HG02798 (cell line): ENCODE measurements around the gene ARHGAP31.

Experiments
- ATAC-seq: cut with Tn5 transposase; IDR thresholded peaks from one replicate; pipeline ENCODE4 v1.9.1; 2021; ENCODE audit warnings: mild to moderate bottlenecking; ENCODE audit not compliant: unreplicated experiment, poor library complexity

The ARHGAP31 gene

DNA sequence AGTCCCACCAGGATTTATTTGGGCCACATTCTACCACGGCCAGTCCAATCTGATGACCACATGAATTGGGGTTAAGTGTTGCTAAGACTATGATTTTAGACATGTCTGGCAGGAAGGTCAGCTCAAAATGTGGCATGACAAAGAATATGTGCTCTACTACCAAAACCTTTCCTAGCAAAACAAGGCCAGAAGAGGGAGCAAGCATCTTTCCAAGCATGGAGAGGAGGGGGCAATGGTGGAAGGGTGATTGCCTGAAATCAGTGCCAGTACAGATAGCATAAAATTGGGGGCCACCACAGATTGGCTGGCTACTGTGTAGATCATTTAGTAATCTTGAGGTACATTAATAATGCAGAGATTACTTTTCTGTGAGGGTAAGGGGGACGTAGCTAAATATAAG is 126.0 kb downstream of the ARHGAP31 start:
- ATAC-seq = no peak

DNA sequence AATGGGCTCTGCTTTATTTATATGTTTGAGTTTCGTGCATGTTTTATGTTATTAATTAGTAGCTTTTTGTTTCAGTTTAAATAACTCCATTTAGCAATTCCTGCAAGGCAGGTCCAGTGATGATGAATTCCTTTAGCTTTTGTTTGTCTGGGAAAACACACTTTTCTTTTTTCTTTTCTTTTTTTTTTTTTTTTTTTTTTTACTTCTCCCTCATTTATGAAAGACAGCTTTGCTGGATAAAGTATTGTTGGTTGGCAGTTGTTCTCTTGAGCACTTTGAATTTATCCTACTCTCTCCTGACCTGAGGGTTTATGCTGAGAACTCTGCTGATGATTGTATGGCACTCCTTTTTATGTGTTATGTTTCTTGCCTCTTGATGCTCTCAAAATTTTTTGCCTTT is 133.5 kb downstream of the ARHGAP31 start:
- no peak for ATAC-seq

DNA sequence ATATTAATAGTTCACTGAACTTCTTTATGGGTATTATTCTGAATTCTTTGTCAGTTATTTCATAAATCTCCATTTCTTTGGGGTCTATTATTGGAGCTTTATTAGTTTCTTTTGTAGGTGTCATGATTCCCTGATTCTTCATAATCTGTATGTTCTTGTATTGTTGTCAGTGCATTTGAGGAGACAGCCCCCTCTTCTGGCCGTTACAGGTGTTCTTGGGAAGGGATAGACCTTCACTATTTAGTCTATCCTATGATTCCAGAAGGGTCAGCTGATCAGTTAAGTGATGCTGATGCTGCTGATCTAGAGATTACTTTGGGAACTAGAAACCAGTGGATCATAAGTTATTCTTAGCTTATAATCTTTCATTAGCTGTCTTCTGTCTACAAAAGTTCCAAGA is 134.4 kb downstream of the ARHGAP31 start:
- no peak for ATAC-seq

DNA sequence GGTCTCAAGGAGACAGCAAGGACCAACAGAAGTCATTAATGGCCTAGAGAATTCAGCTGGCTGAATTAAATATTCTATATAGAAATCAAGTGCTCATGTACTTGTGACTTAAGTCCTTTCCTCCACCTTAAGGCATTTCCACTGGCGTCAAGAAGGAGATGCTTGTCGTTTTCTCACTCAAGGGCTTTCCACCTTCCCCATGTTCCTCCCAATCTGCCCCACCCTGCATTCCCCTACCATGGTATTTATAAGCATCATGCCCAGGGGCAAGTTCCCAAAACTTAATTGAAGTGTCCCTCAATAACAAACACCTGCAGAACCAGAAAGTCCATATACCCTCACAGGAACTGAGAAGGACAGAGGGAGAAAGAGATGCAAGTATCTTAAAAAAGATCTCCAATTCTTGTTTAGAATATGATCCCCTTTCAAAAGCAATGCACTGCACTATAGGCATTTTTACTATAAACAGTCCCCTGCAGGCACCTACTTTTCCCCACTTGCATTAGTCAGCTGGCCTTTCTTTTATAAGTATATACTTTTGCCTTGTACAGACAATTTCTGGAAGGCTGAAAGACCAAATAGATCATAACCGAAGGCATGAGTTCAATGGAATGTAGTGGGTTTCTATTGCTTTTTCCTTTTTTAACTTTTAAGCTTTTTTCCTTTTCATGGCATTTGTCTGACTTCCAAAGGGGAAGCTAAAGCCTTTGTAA is 139.6 kb downstream of the ARHGAP31 start:
- no peak for ATAC-seq

DNA sequence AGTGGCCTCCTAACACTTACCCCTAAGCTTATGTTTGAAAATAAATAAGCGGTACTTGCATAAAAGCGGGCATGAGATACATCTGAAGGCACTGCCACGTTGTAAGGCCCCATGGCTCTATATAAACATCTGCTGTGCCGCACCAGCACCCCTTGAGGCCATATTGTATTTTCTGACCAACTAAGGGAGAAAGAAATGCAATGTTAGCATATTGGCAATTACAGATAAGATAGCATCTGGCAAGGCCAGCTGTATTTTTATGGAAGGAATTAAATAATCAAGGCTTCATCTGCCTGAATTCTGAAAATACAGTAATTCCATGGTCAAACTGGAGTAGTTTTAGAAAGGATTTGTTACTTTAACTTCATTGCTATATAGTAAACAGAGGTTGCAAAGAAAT is 140.5 kb downstream of the ARHGAP31 start:
- ATAC-seq = no peak

DNA sequence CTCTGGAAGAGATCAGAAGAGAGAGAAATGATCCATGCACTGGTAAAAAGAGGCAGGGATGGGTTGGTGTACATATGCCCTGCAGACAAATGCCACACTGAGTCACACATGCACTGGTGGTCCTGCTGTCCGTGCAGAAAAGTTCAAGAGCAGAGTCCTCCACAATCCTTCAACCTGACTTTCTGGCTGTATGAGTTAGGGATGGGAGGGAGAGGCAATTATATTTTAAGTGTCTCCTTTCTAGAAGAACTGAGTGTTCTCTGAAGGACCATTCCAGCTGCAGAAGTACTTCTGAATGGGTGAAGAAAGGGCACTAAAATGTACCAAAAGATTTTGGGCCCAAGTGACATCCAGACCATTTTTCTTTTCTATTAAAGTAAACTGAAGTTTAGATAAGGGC is 142.8 kb downstream of the ARHGAP31 start:
- ATAC-seq = no peak

DNA sequence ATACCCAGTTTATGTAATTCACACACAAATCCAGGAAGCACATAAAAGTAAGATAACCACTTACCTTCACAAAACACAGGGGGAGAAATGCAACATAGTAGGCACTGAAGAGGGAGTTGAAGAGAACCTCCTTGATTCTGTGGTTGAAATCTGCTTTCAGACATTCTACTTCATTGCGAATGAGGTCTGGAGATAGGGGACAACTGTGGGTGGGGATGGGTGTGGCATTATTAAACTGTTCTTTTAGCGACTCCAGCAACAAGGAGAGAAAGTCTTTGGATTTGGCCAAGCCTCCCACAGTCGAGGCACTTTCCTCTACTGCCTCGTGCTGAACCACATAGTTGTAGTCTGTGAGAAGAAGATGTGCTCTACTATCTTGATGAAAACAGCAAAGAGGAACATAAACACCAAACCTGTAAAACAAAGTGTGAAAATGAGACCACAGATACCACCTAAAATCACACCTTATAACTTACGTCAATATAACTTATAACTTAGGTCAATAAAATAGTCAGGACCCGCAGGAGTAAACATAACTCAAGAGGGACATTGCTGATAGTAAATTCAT is 143.6 kb downstream of the ARHGAP31 start:
- no peak for ATAC-seq

DNA sequence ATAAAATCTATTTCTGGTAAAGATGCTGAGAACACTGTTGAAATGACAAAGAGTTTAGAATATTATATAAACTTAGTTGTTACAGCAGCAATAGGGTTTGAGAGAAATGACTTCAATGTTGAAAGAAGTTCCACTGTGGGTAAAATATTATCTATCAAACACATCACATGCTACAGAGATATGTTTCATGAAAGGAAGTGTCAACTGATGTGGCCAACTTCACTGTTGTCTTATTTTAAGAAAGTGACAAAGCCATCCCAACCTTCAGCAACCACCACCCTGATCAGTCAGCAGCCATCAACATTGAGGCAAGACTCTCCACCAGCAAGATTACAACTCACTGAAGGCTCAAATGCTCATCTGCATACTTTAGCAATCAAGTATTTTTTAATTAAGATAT is 149.0 kb downstream of the ARHGAP31 start:
- ATAC-seq = no peak

DNA sequence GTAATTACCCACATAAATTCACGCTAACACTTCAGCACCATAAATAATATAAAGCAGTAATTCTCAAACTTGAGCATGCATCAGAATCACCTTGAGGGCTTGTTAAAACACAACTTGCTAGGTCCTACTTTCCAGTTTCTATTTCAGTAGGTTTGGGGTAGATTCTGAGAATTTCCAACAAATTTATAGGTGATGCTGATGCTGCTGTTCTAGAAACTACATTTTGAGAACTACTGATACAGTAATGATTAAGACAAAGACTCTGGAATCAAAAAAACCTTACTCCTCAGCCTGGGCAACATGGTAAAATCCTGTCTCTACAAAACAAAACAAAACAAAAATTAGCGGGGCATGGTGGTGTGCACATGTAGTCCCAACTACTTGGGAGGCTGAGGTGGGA is 150.4 kb downstream of the ARHGAP31 start:
- no peak for ATAC-seq

DNA sequence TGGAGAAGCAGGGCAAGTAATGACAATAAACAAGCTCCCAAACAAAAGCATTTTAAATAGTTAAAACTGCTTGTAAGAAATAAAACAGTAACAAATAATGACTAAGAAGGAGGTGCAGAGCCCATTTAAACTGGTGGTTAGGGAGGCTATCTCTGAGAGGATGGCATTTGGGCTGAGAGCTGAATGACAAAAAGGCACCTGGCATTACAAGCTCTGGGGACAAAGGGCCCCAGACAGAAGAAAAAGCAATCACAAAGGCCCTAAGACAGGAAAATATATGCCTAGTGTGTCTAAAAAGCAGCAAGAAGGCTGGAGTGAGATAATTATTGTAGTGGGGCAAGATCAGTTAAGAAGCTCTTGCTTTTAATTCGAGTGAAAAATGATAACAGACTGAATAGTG is 159.6 kb downstream of the ARHGAP31 start:
- ATAC-seq = no peak

DNA sequence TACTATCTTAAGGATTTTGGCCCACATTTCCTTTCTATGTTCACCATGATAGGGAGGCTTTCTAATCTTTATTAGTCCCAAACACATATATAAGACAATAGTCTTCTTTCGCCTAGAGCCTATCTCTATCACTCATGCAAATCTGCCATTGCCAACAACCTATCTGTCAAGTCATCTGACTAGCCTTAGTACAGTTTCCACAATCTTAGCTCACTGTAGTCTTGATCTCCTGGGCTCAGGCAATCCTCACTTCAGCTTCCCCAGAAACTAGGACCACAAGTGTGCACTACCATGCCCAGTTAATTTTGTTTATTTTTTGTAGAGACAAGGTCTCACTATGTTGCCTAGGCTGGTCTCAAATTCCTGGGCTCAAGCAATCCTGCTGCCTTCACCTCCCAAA is 162.3 kb downstream of the ARHGAP31 start:
- ATAC-seq = no peak

DNA sequence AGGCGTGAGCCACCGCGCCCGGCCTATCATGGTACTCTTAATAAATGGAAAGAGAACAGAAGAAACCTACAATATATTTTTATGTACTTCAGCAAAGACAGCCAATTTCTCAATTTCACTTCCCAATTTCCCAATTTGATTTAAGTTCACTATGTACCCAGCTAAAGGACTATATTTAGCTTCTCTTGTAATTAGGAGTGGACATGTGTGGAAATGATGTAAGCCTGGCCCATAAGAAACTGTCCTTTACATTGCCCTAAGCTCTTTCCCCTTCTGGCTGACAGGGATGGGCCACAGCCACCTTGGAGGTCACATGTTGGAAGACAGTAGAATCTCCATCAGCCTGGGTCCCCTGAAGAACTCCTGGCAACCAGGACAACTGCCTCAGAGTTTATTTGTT is 163.1 kb downstream of the ARHGAP31 start:
- ATAC-seq = no peak

DNA sequence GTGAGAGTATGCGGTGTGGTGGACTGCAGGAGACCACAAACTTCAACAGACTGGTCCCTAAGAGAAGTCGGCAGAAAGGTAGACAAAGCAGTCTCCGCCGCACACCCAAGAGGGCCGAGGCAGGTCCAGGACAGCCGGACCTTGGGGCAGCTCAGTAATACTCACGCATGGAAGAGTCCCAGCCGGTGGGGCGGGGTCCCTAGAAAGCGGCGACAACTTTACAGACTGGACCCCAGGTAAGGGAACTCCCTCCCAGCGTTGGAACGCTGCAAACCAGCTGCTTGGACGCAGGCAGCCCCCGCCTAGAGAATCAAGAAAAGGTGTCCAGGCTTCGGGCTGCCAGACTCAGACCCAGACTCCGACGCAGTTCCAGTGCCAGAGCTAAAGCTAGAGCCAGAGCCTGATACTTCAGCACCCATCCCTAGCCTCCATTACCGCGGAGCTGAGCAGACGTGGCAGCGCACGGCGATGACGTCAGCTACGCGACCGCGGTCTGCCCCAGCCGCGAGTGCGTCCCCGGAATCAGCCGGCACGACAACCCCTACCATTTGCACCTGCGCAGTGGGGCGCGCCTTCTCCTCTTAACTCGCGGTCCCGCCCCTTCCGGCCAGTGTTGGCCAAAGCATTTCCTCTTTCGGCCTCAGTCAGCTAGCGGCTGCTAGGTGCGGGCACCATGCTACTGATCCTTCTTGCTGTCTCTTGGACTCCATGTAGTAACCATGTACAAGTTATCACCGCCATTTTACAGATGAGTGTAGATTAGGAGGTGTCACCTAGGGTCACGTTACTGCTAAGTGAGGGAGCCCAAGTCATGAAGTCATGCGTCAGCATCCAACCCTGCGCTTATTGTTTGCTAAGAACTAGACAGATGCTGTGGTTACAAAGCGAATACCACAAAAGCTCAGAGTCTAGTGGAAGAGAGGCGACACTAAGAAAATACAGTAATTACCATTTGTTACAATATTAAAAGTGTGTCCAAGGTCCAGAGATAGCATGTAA is 169.3 kb downstream of the ARHGAP31 start, which contains the start of gene TMEM39A:
Gene TMEM39A, minus strand, starts transcription at position 445 of the 999 bp plus-strand sequence. CDS start 1,541 bp downstream, outside the sequence.
- ATAC-seq = peak; percentile 93

DNA sequence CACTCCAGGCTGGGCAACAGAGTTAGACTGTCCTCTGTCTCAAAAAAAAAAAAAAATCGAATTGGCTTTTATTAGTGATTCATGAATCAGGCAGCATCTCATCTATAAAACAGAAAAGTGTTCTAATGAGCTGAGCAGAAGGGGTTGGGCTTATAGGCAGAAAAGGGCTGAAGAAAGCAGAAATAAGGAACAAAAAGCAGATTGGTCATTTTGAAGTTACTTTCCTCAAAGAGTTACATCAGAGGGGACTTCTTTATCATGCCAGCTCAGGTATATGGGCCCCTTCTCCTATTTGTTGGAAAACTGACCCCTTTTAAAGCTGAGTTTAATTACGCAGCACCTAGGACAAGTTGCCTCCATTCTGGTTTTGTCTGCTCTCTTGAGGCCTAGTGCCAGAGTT is 173.9 kb downstream of the ARHGAP31 start:
- no peak for ATAC-seq

DNA sequence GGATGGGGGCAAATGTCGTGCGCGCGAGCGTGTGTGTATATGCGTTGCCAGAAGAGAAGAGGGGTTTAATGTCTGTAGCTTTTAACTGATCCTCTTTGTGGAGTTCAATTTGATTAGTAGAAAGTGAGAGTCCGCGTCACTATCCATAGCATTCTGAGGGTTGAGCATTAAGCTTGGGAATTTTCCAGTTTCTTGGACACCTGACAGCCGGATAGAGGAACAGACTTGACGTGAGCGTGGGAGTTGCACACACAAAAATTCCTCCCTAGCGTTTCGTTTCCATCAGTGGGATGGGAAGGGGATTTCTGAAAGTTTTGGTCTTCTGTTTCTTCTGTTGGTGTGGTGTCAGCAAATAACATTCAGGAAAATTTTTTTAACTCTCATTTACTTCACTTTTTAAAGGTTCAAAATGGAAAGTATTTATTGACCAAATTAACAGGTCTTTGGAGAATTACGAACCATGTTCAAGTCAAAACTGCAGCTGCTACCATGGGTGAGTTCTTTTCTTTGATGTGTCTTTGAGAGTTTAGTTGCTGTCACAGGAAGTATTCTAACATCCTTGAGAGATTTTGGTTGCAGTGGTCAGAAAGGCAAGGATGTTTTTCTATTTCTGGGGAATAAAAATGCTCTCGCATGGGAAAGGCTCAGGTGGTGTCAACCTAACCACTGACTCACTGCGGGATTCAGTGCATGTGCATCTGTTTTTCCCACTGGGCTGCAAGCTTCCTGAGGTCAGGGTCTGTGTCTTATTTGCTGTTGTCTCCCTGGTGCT is 175.4 kb downstream of the ARHGAP31 start:
- ATAC-seq = no peak
